HEK293T (cell line): ENCODE data around the gene SLCO4C1.

Experiments used
- CTCF ChIA-PET: fragments of 350-600 bp; formaldehyde crosslinking; extraction: SDS; loops from one replicate; lab custom pipeline; 2021; ENCODE audit warnings: antibody characterized with exemption, inconsistent platforms; lab: Yijun Ruan, JAX
- POLR2A ChIA-PET: fragments of 350-600 bp; formaldehyde crosslinking; extraction: SDS; loops from one replicate; lab custom pipeline; 2020; ENCODE audit warnings: antibody characterized with exemption, inconsistent platforms; lab: Yijun Ruan, JAX
- DNase-seq: peaks from one replicate; pipeline ENCODE4 v3.0.0; 2012; ENCODE audit warnings: mixed read lengths; ENCODE audit errors: extremely low spot score
- ARNT ChIP-seq: fragments of 450-650 bp; IDR thresholded peaks from 2 replicates; pipeline ENCODE4 v1.6.1; 2017; ENCODE audit warnings: mild to moderate bottlenecking
- BHLHE40 ChIP-seq: fragments of 450-650 bp; IDR thresholded peaks from 2 replicates; pipeline ENCODE4 v1.6.1; 2016; ENCODE audit warnings: mild to moderate bottlenecking, moderate library complexity, borderline replicate concordance
- CTBP1 ChIP-seq: fragments of 450-650 bp; IDR thresholded peaks from 2 replicates; pipeline ENCODE4 v1.6.1; 2016; ENCODE audit warnings: borderline replicate concordance
- ELF4 ChIP-seq: fragments of 450-650 bp; IDR thresholded peaks from 2 replicates; pipeline ENCODE4 v1.6.1; 2017; ENCODE audit warnings: antibody characterized with exemption
- FOXA1 ChIP-seq: fragments of 450-650 bp; IDR thresholded peaks from 2 replicates; pipeline ENCODE4 v1.6.1; 2016; ENCODE audit warnings: mild to moderate bottlenecking
- FOXK2 ChIP-seq: fragments of 450-650 bp; IDR thresholded peaks from 2 replicates; pipeline ENCODE4 v1.6.1; 2016; ENCODE audit warnings: mild to moderate bottlenecking
- FOXM1 ChIP-seq: fragments of 450-650 bp; IDR thresholded peaks from 2 replicates; pipeline ENCODE4 v1.6.1; 2017; ENCODE audit warnings: mild to moderate bottlenecking, borderline replicate concordance
- HDGF ChIP-seq: fragments of 450-650 bp; IDR thresholded peaks from 2 replicates; pipeline ENCODE4 v1.6.1; 2017; ENCODE audit warnings: antibody characterized with exemption, borderline replicate concordance
- L3MBTL2 ChIP-seq: fragments of 450-650 bp; conservative IDR thresholded peaks from 2 replicates; pipeline ENCODE4 v1.6.1; 2016; ENCODE audit warnings: mild to moderate bottlenecking
- LEF1 ChIP-seq: fragments of 450-650 bp; IDR thresholded peaks from 2 replicates; pipeline ENCODE4 v1.6.1; 2017; ENCODE audit warnings: mild to moderate bottlenecking, borderline replicate concordance
- NFRKB ChIP-seq: fragments of 450-650 bp; IDR thresholded peaks from 2 replicates; pipeline ENCODE4 v1.6.1; 2016; ENCODE audit warnings: mild to moderate bottlenecking, moderate library complexity
- SP1 ChIP-seq: fragments of 450-650 bp; IDR thresholded peaks from 2 replicates; pipeline ENCODE4 v1.6.1; 2017
- SUZ12 ChIP-seq: fragments of 450-650 bp; IDR thresholded peaks from 2 replicates; pipeline ENCODE4 v1.6.1; 2016; ENCODE audit warnings: mild to moderate bottlenecking
- TARDBP ChIP-seq: fragments of 450-650 bp; IDR thresholded peaks from 2 replicates; pipeline ENCODE4 v1.6.1; 2016
- ZNF384 ChIP-seq: fragments of 450-650 bp; IDR thresholded peaks from 2 replicates; pipeline ENCODE4 v1.6.1; 2016
- TF ChIP-seq, protein P1 (sequence below): fragments of 450-650 bp; IDR thresholded peaks from 2 replicates; pipeline ENCODE4 v1.6.1; 2016

SLCO4C1 gene

DNA sequence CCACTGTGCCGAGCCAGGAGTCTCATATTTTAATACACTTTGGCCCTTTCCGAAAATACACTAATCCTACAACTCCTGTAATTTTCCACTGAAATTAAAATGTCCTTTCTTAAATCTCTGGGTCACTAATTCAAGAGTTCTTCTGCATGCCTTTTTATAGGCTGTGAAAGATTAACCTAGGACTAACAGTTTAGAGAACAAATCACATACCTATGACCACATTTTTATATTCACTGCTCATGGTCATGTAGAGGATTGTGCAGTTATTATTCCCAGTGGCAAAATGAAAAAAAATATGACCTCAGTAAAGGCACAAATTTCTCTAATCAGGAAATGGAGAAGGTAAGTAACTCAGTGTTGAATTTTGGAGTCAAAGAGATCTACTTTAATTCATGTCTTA lies 33.4 kb downstream of the SLCO4C1 start:
- ChIA-PET CTCF (no interaction called here), POLR2A (no interaction called here)
- TF ChIP-seq ZNF384 (no peak), SUZ12 (no peak), LEF1 (no peak), CTBP1 (no peak), L3MBTL2 (no peak)
- no peak for DNase-seq

DNA sequence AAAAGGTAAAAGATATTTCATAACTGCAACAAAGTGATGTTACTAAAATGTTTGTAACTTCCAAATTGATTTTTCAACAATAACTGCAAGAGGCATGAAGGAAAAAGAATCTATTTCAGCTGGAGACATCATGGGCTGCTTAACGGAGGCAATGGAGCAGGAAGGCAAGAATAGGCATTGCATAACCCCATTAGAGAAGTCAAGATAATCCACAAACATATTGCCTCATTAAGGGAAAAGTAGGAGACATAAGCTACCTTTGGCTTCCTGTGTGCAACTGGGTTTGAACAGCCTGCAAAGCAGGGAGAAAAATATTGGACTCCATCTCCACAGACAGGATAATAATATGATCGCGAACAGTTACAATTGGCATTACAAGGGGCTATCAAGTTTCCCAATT lies 46.7 kb downstream of the SLCO4C1 start:
- TF ChIP-seq SP1 (no peak), FOXK2 (no peak), CTBP1 (no peak), SUZ12 (no peak), L3MBTL2 (no peak), TARDBP (no peak), LEF1 (no peak), BHLHE40 (no peak)
- TF ChIP-seq, protein P1, sequence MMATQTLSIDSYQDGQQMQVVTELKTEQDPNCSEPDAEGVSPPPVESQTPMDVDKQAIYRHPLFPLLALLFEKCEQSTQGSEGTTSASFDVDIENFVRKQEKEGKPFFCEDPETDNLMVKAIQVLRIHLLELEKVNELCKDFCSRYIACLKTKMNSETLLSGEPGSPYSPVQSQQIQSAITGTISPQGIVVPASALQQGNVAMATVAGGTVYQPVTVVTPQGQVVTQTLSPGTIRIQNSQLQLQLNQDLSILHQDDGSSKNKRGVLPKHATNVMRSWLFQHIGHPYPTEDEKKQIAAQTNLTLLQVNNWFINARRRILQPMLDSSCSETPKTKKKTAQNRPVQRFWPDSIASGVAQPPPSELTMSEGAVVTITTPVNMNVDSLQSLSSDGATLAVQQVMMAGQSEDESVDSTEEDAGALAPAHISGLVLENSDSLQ, result no peak
- no peak for DNase-seq
- ChIA-PET CTCF (no interaction called here), POLR2A (no interaction called here)

DNA sequence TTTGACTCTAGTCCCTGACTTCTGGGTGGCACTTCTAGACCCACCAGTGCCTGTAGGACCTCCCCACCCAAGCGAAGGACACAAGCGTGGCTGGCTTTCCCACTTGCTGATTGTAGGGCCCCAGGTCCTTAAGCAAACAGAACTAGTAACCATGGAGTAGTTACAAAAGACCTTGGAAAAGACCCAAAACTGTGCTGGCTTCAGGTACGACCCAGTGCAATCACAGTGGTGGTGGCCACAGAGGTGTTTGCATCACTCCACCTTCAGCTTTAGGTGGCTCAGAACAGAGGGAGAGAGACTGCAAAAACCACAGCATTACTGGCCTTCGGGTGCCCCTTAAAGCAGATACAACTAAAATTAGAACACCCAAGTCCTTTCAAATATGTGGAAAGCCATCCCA lies 52.9 kb downstream of the SLCO4C1 start:
- TF ChIP-seq LEF1 (no peak), ZNF384 (no peak), ELF4 (no peak), ARNT (no peak), BHLHE40 (no peak), FOXK2 (no peak)
- ChIA-PET CTCF (no interaction called here), POLR2A (no interaction called here)
- no peak for DNase-seq

DNA sequence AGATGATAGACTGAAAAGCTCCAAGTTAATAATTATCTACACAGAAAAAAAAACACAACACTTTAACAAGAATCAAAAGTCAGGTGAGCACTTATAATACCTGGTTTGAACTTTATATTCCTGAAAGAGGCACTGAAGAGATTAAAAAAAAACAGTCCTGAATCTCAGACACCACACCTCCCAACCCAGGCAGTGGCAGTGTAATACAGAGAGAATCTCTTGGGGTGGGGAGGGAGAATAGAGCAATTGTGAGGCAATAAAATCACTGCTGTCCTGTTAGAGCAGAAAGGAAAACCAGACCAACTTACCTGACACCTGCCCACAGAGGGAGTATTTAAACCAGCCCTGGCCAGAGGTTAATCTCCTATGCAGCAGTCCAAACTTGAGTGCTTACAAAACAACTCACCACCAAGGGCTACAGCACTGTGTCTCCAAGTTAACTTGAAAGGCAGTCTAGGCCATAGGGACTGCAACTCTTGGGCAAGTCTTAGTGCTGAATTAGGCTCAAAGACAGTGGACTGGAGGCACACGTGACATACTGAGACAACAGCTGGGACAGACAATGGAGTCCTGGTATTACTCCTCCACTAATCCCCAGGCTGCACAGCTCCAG lies 54.2 kb downstream of the SLCO4C1 start:
- POLR2A ChIA-PET, result no interaction called here
- no peak for TF ChIP-seq BHLHE40
- no peak for TF ChIP-seq FOXK2
- TF ChIP-seq ELF4, result no peak
- no peak for TF ChIP-seq ZNF384
- TF ChIP-seq ARNT, result no peak
- no peak for TF ChIP-seq NFRKB
- TF ChIP-seq CTBP1, result no peak
- TF ChIP-seq FOXA1, result no peak
- no peak for TF ChIP-seq TARDBP
- no peak for TF ChIP-seq FOXM1
- no peak for TF ChIP-seq SP1
- no peak for TF ChIP-seq LEF1
- no peak for TF ChIP-seq SUZ12
- TF ChIP-seq, protein P1, result no peak
- TF ChIP-seq L3MBTL2, result no peak
- no peak for TF ChIP-seq HDGF
- DNase-seq, result no peak
- CTCF ChIA-PET, result no interaction called here

DNA sequence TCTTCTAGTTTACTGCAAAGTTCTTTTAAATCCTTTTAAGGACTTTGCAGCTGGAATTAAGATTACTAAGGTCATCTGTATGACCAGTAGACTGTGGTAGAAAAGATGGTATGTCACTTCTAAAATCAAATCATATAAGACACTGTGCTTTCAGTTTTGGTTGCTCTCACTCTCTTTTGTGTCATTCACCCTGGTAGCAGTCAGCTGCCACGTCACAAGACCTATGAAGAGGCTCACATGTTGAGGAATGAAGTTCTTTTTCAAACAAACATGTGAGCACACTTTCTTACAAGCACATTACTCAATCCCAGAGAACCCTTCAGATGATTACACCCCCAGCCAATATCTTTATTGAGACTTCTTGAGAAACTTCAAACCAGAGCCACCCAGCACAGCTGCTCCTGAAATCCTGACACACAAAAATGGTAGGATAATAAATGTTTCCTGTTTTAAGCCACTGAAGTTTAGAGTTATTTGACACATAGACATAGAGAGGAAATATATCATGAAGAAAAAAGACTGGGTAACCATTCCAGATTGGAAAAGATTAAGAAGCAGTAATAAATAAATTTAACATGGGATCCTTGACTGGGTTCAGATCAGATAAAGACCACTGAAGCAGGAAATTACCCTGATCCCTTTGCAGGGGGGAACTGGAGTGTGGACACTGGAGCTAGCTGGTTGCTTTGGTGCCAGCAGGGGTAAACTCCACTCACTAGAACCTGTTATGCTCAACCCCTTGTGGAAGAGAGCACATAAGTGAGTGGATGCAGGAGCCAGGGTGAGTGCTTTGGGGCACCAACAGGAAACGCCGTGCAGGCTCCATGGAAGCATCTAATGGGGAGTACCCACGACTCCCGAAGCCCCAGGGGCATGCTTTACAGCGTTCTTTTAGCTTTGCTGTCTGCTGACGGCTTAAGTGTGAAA lies 64.1 kb downstream of the SLCO4C1 start:
- ChIA-PET POLR2A (no interaction called here), CTCF (no interaction called here)
- no peak for TF ChIP-seq NFRKB
- no peak for TF ChIP-seq BHLHE40
- TF ChIP-seq SUZ12, result no peak
- no peak for TF ChIP-seq ARNT
- no peak for TF ChIP-seq ZNF384
- TF ChIP-seq TARDBP, result no peak
- TF ChIP-seq CTBP1, result no peak
- TF ChIP-seq SP1, result no peak
- TF ChIP-seq FOXA1, result no peak
- no peak for TF ChIP-seq LEF1
- DNase-seq, result no peak

DNA sequence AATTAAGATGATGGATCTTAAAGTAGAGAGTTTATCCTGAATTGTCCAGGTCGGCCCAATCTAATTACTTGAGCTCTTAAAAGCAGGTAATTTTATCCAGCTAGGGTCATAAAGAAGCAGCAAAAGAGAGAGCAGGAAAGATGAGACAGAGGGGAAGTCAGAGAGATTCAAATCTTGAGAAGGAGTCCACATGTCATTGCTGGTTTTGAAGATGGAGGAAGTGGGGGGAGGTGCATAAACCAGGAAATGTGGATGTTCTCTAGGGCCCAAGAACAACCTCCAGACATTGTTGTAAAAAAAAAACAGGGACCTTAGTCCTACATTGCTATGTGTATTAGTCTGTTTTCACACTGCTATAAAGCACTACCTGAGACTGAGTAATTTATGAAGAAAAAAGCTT lies 66.4 kb downstream of the SLCO4C1 start:
- POLR2A ChIA-PET, result no interaction called here
- CTCF ChIA-PET, result no interaction called here
- no peak for TF ChIP-seq BHLHE40
- TF ChIP-seq FOXK2, result no peak
- no peak for TF ChIP-seq LEF1
- no peak for TF ChIP-seq ELF4
- TF ChIP-seq TARDBP, result no peak
- TF ChIP-seq FOXM1, result no peak
- TF ChIP-seq HDGF, result no peak
- no peak for TF ChIP-seq CTBP1
- no peak for TF ChIP-seq FOXA1
- no peak for TF ChIP-seq L3MBTL2
- no peak for TF ChIP-seq NFRKB
- no peak for DNase-seq
